ENCODE results near the gene MAP3K2.
A peak's percentile ranks its signal among the peaks of the same experiment; 100 is the strongest.

MAP3K2 gene

DNA sequence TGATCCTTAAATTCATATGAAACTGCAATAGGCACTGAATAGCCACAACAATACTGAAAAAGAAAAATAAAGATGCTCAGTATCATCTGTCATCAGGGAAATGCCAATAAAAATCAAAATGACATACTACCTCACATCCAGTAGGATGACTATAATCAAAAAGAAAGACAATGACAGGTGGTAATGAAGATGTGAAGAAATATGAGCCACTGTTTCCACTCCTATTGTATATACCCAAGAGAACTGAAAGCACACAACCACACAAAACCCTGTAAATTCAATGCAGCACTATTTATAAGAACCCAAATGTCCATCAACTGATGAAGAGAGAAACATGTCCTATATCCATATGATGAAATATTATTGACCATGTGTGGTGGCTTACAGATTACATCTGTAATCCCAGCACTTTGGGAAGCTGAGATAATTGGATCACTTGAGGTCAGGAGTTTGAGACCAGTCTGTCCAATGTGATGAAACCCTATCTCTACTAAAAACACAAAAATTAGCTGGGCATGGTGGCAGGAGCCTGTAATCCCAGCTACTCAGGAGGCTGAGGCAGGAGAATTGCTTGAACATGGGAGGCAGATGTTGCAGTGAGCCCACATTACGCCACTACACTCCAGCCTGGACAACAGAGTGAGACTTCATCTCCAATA is 39.9 kb downstream of the MAP3K2 start:
- no peak for DNase-seq

DNA sequence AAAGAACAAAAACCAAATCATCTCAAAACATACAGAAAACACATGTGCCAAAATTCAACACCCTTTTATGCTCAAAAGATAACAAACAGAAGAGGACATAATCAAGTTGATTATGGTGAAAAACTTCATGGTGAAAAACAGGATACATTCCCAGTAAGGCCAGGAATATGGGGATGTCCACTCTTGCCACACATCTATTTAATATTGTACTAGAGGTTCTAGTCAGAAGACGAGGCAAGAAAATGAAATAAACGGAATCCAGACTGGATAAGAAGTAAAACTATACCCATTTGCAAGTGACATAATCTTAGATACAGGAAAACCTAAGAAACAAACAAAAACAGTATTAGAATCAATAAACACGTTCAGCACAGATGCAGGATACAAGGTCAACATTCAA is 40.8 kb downstream of the MAP3K2 start:
- DNase-seq = no peak

DNA sequence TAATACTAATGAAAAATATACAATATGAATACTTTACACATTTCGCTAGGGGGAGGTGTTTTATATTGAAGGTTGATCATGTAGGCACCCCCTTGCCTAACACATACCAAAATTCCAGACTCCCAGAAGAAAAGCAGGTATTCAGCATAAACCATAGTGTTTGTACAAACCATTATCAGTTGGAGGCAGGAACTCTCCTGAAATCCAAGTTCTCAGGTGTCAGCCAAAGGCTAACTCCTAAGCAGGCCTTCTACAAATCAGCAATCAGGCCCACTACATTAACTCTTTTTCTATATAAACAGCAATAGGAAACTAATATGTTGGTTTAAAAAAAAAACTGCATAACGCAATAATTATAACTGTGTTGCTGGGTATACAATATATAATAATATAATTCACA is 44.5 kb downstream of the MAP3K2 start:
- no peak for DNase-seq

DNA sequence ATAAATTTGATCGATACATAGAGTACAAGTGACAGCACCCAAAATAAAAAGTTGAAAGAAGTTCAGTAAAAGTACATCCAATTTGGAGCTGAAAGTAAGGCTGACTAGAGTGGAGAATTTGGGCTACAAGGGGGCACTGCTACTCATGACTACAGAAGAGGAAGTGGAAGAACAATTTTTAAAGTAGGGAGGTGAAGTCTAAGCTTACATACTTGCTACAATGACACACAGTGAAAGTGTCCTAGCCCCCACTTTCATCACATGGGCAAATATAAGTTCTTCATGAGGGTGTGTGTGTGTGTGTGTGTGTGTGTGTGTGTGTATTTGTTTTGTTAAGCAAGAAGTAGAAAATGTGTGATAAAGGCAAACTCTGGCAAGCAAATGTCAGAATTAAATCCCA is 45.7 kb downstream of the MAP3K2 start:
- DNase-seq = no peak

DNA sequence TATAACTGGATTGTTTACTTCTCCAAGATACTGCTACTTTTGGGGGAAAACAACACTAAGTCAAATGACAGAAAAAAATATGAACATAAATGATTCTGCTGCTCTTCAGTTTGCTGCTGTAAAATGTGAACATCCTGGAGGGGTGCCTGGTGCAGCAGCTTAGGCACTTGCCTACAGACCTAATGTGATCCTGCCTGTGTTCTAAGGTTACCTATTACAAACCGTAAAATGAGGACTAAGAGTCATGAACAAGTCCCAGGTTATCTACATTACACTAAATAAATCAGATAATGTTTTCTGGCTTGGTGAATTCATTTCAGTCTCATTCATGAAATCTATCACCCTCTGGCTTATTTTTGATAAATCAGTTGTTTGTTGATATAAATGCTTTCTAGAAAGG is 55.4 kb downstream of the MAP3K2 start:
- no peak for DNase-seq

DNA sequence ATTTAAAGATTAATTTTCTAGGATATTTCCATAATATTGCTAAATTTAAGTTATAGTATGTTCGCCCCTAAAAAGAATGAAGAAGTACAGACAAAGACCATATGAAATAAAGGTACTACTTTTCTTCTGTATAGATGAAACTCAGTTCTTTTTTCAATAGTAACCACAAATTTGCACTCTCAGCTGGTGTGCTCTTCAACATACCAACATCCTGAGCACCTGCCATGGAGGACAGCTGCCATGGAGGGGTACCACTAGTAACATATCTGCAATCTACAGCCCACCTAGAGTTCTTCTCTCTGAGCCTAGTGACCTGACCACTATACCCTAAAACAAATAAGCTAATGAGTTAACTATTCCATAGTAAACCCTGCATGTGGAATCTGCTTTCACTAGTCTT is 57.0 kb downstream of the MAP3K2 start:
- DNase-seq = no peak

DNA sequence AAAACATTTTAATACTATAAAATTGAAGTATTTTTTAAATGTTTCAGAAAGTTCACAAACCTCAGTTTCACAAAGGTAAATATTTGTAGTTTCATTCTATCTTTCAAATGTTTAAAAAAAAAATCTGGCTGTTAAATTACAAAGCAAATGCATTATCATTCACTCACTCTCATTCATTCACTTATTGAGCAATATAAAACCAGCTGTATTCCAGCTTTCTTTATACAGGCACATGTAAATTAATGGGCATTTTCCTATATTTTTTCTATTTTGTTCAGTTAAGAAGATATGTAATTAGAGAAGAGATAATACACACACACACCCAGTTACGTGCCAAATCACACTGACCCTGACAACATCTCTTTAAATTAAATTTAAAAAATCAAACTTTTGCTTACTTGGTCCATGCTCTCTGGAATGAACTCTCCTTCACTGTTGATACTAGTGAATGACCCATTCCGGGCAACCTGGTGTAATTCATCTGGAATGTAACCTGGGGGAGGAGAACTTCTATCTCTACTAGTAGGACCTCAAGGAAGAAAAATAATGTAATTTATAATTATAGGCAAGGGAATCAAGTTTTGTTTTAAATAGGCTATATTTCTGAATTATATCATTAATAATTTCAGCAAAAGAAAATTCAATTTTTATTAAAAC is 61.4 kb downstream of the MAP3K2 start:
- DNase-seq = no peak

DNA sequence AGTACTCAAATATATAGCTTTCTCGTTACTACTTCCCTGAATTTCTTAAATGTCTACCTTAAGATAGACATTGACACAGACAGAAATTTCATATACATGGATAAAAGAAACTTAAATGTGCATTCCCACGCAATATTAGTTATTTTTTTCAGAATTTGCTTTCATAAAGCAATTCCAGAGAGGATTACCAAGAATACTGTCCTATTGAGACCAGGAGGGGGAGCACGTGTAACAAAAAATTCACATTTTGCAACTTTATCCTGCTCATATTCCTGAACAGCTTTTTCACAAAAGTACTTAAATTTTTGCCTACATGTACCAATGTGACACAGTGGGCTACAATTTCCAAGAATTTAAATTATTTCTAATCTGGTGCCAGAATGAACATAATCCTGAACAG is 63.1 kb downstream of the MAP3K2 start:
- DNase-seq = no peak

DNA sequence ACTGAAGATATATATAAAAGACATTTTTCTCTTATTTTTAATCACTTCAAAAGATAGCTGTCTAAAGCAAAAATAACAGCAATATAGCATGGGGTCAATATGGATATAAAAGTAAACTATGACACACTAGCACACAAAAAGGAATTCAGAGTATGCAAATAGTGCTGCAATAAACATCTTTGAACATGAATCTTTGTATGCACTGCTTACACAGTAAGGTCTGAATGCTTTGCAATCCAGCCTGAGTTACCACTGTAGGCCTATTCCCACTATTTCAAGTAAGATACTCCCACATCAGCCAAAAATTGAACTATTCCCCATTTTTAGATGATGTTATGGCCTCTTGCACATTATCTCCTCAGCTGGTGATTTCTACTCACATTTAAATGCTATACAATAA is 66.5 kb downstream of the MAP3K2 start:
- no peak for DNase-seq

DNA sequence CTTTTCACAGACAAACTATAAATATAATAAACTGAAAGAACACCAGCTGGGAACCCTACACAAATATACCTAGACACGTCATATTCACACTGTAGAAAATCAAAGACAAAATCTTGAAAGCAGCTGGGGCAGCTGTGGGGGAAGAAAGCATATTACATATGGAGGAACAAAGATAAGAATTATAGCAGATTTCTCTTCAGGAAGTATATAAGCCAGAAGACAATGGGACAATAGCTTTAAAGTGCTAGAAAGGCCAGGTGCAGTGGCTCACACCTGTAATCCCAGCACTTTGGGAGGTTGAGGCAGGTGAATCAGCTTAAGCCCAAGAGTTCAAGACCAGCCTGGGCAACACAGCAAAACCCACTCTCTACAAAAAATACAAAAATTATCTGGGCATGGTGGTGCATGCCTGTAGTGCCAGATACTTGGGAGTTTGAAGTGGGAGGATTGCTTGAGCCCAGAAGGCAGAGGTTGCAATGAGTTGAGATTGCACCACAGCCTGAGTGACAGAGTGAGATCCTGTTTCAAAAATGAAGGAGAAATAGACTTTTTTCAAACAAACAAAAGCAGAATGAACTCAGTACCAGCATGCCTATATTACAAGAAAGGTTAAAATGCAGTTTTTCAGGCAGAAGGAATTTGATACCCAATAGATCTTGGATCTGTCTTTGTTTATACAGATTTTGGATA is 67.0 kb downstream of the MAP3K2 start:
- DNase-seq = no peak

DNA sequence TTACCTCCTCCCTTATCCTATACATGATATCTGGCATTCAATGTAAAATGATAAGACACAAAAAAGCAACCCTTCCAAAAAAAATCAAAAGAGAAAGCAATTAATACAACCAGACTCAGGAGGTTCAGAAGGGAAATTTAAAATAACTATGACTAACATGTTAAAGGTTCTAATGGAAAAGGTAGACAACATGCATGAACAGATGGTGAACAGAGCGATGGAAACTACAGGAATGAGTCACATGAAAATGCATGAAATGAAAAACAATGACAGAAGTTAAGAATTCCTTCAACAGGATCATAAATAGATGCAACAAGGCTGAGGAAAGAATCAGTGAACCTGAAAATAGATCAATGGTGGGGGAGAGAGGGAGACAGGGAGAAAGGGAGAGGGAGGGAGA is 67.7 kb downstream of the MAP3K2 start:
- no peak for DNase-seq

DNA sequence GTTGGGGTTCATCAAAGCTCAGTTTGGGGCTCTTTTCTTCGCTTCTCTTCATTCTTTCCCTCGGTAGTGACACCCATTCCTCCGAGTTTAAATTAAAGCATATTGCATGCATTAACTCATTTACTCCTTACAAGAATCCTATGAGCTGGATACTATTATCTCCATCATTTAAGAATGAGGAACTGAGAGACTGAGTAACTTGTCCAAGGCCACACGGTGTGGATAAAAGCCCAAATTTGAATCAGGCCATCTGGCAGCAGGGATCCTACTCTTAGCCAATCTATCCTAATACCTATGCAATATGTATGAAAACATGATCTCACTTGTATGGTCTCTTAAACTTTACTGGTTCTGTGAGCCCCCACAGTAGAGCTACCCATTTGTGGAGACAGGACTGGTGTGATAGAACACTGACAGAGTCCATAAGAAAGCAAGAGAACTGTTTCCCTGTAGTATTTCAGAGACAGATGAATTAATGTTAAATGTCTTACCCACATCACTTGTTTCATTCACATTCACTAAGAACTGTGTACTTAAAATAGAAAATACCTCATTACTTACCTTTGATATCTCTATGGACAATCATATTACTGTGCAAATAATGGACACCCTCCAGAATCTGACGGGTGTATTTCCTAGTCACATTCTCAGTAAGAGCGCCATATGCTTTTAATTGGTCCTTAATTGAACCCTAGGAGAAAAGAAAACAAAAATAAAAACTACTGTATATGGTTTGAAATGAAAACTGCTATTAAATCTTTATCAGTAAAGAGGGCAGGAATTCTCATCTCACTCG is 73.4 kb downstream of the MAP3K2 start:
- DNase-seq = no peak

DNA sequence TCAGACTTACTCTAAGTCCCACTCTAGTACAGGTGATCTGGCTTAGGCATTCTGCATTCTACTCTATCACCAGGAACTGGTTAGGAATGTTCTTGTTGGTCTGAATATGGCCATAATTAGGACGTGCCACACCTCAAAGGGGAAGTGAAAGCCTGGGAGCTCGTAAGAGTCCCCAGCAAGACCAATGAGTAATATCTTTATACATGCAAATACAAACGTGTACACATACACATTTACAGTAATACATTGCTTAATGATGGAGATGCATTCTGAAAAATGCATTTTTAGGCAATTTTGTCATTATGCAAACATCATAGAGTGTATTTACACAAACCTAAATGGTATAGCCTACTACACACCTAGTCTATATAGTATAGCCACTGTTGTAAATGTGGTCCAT is 74.4 kb downstream of the MAP3K2 start:
- DNase-seq = no peak

DNA sequence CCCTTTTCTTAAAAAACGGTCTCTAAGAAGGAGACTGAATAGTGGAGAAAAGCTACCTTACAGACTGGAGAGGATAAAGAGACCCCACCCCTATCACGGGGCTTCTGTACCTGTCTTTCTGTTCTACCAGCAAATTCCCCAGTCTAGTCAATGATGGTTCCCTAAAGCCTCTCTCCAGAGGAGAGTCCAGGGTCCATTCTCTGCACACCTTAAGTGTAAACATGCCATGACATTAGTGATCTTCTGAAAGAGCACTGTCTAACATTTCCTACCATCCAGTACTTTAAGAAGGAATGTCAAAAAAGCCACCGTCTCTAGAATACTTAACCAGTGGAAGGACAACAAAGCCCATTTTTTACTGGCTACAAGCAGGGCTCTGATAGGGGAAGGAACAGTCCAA is 76.8 kb downstream of the MAP3K2 start:
- no peak for DNase-seq

DNA sequence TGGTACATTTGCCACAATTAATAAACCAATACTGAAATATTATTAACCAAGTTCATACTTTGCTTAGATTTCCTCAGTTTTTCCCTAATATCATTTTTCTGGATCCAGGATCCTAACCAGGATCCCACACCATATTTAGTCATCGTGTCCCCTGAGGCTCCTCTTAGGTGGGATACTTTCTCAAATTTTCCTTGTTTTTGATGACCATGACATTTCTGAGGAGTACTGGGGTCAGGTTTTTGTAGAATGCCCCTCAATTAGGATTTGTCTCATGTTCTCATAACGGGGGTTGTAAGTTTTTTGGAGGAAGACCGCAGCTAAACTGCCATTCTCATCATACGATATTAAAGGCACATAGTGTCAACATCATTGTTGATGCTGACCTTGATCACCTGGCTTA is 78.3 kb downstream of the MAP3K2 start:
- DNase-seq = no peak

DNA sequence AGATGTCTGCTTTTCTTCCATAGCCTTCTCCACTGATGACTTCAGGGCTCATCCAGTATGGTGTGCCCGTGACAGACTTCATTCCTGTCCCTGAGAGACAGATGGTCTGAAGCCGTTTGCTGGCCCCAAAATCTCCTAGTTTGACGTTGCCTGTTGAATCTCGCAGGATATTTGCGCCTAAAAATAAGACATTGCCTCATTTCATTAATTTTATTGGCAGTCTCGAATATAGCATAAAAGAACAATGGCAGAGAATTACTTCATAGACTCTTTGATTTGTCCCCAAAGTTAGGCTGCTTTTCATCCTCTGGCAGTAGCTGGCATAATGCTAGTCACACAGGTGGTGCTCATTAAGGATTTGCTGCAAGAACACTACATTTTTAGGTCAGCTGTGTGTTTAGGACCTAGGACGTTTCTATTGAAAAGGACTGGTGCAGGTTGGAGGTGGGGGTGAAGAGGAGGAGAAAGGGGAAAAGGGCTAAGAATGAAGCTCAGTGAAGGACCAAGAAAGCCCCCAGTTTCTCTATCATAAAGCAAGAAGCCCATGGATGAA is 79.1 kb downstream of the MAP3K2 start:
- no peak for DNase-seq

DNA sequence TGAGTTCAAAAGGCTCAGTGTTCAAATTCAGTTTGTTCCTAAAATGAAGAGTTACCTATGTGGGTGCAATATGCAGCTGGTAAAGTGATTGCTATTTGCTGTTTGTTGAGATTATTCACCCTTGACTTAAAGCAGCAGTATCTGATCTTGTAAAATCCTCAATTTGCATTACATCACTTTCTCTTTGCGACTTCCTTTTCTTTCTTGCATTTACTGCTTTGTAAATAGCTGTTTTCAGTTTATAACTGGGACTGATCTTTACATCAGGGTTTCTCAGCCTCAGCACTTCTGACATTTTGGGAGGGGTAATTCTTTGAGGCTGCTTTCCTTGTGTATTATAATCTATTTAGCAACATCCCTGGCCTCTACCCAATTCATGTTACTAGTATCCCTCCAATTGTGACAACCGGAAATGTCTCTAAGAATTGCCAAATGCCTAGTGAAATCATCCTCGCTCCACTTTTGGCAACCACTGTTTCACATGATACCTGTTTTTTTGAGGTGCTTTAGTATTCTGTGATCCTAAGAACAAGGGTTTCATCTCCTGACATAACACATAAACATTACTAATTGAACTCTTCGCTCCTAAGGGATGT is 81.7 kb downstream of the MAP3K2 start:
- DNase-seq = no peak

DNA sequence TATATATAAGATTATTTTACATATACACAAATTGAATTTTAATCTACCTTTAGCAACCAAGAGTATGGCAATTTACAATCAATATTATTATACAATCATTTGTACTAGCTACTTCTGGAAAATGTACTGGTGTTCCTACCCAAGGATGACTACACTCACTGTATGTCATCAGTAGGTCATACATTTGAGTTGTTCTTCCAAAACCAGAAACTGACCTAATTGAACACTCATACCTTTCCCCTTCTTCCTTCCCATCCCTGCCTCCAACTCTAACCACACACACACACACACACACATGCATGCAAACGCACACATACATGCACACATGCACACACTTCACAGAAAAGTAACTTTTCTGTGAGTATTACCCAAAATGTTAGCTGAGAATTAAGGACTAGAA is 85.6 kb downstream of the MAP3K2 start:
- no peak for DNase-seq

DNA sequence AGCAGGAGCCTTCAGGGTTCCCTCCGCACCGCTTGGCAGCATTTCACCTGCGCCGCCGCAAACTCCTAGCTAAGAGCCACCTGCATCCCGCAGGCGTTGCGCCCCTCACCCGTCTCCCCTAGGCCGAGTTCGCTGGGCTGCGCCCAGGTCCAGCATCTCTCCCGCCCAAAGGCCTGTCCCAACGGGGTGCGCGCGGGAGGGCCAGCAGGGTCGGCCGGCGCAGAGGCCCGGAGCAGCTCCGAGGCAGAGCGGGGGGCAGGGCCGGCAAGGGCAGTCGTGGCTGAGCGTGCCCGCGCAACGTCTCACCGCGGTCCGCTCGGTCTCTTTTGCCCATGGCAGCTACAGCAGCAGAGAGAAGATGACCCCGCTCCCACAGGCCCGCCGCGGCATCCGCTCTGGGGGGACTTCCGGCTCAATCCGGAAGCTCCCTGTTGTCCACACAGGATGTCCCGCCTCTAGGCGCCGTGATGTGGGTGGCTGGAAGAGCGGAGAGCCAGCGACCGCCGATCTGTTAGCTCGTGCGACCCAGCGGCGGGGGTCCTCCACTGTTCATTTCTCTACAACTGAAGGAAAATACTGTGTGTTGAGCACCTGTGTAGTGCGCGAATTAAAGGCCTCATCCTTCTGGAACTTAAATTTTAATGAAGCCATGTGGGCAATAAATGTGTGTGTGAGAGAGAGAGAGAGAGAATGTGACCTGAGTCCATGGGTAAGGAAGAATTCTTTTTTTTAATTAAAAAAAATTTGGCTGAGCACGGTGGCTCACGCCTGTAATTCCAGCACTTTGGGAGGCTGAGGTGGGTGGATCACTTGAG is 93.8 kb downstream of the MAP3K2 start, which contains the start of gene ERCC3:
Gene ERCC3 (minus strand): TSS at position 397 of the 815 bp plus-strand sequence. CDS start 63 bp downstream, at position 334.
- DNase-seq = peak; percentile 92

DNA sequence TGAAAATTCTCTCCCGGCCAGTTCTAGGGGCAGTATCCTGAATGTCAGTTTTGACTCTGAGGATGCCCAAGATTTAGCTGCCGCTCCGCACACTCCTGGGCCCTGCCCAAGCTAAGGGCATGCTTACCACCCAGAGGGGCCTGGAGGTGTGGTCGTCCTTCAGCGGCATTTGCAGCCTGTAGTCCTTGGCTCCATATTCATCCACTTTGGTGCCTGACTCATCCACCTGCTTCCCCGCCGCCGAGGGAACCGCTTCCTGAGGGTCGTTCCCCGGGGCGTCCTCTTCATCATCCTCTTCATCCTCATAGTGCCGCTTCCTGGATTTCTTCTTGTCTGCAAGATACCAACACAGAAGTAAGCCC is 94.4 kb downstream of the MAP3K2 start:
- no peak for DNase-seq

DNA sequence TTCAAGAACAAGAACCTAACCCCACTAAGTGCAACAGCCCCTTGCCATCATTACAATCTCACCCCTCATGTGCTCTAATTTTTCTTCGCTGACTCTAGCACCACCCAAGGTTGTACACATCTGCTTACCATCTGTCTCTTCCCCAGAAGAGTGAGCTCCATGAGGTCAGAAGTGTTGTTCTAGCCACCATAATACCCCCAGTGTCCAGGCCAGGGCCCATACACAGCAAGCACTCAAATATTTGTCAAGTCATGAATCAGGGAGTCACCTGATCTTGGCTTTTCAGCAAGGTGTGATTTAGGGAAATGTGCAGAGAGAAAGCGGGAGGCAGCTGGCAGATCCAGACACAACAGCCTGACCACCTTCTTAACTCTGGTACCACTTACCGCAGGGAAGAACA is 99.5 kb downstream of the MAP3K2 start:
- DNase-seq = no peak

DNA sequence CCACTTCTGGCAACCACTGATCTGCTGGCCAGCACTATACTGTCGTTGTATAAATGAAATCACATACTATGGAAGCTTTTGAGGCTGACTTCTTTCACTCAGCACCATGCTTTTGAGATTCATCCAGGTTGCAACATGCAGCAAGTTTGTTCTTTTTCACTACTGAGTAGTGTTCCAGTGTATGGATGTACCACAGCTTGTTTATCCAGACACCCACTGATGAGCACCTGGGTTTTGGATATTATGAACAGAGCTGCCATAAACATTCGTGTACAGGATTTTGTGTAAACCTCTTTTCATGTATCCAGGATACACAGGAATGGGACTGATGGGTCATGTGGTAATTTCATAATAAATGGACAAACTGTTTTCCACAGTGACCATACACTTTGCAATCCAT is 104.5 kb downstream of the MAP3K2 start:
- no peak for DNase-seq
